ENCODE results near the gene KRTAP1-4.

KRTAP1-4 gene

GRCh38 chr17:41019415-41019814 is 10.6 kb downstream of the KRTAP1-4 start:
- Histone ChIP-seq H3K27ac (no peak overlapping the region), H3K4me3 (no peak overlapping the region)
- no peak for DNase-seq (ENCODE audit: low spot score)
- TF ChIP-seq CTCF (IDR thresholded peaks at IDR 0.05) = no peak

- Histone ChIP-seq H3K4me3 (no peak overlapping the region), H3K27ac (no peak overlapping the region)
- TF ChIP-seq CTCF (IDR thresholded peaks at IDR 0.05) = no peak
- DNase-seq (ENCODE audit: low spot score) = no peak
Measured at GRCh38 chr17:41018541-41018940, 11.5 kb downstream of the KRTAP1-4 start.

GRCh38 chr17:41016578-41017215 is 13.3 kb downstream of the KRTAP1-4 start:
- no peak for DNase-seq (ENCODE audit: low spot score)
- TF ChIP-seq CTCF (IDR thresholded peaks at IDR 0.05) = no peak
- H3K27ac ChIP-seq = no peak overlapping the region
- H3K4me3 ChIP-seq = no peak overlapping the region

GRCh38 chr17:41015454-41015853 is 14.5 kb downstream of the KRTAP1-4 start:
- no peak overlapping the region for H3K27ac ChIP-seq
- no peak for DNase-seq (ENCODE audit: low spot score)
- H3K4me3 ChIP-seq = no peak overlapping the region
- no peak for TF ChIP-seq CTCF (IDR thresholded peaks at IDR 0.05)

GRCh38 chr17:41013606-41014005 is 16.4 kb downstream of the KRTAP1-4 start:
- DNase-seq (ENCODE audit: low spot score) = no peak
- Histone ChIP-seq H3K27ac (no peak overlapping the region), H3K4me3 (no peak overlapping the region)
- TF ChIP-seq CTCF (IDR thresholded peaks at IDR 0.05) = no peak

- no peak overlapping the region for H3K27ac ChIP-seq
- no peak overlapping the region for H3K4me3 ChIP-seq
- no peak for TF ChIP-seq CTCF (IDR thresholded peaks at IDR 0.05)
- no peak for DNase-seq (ENCODE audit: low spot score)
Measured at GRCh38 chr17:41013181-41013580, 16.8 kb downstream of the KRTAP1-4 start.

GRCh38 chr17:41012326-41013120 is 17.5 kb downstream of the KRTAP1-4 start:
- DNase-seq (ENCODE audit: low spot score) = no peak
- no peak for TF ChIP-seq CTCF (IDR thresholded peaks at IDR 0.05)
- no peak overlapping the region for H3K4me3 ChIP-seq
- no peak overlapping the region for H3K27ac ChIP-seq
